BJ (cell line): ENCODE measurements around the gene HMCN2. TPM values are rescaled to one million over a fixed set of nuclear protein-coding genes. Genes with fewer than 3 reads are reported as not detected.

ENCODE experiments used
- CTCF ChIA-PET: fragments of 350-600 bp; formaldehyde crosslinking; extraction: SDS; loops from one replicate; lab custom pipeline; 2021; ENCODE audit warnings: antibody characterized with exemption, inconsistent platforms; lab: Yijun Ruan, JAX
- POLR2A ChIA-PET: fragments of 300-600 bp; sonication (Branson Sonifier 250); formaldehyde crosslinking; extraction: SDS; loops from one replicate; lab custom pipeline; 2021; ENCODE audit warnings: antibody characterized with exemption; lab: Charles Lee
- DNase-seq: peaks from one replicate; pipeline ENCODE4 v3.0.0-alpha.2; 2011; ENCODE audit warnings: low read depth
- H3K27me3 ChIP-seq: 2 replicates; pipeline ENCODE4 v1.6.0; 2011; ENCODE audit warnings: low read length; ENCODE audit not compliant: control insufficient read depth, insufficient read depth
- H3K36me3 ChIP-seq: 2 replicates; pipeline ENCODE4 v1.5.1; 2011; ENCODE audit warnings: low read length; ENCODE audit not compliant: control insufficient read depth, insufficient read depth
- H3K4me3 ChIP-seq: 2 replicates; pipeline ENCODE4 v1.5.1; 2011; ENCODE audit warnings: low read depth, mild to moderate bottlenecking, control low read depth, low read length
- polyA plus RNA-seq: library from polyadenylated mRNA; depleted of rRNA; stranded (reverse); fragments of >200 nt; gene quantifications from 2 replicates; pipeline ENCODE4 v1.2.3, GENCODE V29; 2011
- TF ChIP-seq, protein P1 (sequence below): IDR thresholded peaks from 2 replicates; pipeline ENCODE4 v1.5.1; 2011; ENCODE audit warnings: low read depth, mild to moderate bottlenecking, control low read depth, inconsistent platforms, low read length, moderate library complexity; ENCODE audit not compliant: insufficient read depth

The HMCN2 gene
- polyA plus RNA-seq, 1 experiment, result not detected

DNA sequence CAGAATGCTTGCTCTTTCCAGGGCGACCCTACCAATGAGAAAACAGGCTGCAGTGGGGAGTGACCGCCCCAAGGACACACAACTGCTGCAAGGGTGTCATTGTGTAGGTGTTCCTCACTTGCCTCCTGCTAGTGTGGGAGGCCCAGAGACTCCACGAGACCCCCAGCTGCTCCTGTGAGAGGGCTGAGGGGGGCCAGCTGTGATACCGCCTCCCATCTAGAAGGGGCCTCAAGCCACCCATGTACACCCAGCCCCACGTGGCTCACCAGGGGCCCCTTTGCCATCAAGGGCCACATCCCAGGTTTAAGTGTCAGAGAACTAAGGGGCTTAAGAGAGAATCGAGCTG lies 177.9 kb downstream of the HMCN2 start:
- TF ChIP-seq, protein P1, sequence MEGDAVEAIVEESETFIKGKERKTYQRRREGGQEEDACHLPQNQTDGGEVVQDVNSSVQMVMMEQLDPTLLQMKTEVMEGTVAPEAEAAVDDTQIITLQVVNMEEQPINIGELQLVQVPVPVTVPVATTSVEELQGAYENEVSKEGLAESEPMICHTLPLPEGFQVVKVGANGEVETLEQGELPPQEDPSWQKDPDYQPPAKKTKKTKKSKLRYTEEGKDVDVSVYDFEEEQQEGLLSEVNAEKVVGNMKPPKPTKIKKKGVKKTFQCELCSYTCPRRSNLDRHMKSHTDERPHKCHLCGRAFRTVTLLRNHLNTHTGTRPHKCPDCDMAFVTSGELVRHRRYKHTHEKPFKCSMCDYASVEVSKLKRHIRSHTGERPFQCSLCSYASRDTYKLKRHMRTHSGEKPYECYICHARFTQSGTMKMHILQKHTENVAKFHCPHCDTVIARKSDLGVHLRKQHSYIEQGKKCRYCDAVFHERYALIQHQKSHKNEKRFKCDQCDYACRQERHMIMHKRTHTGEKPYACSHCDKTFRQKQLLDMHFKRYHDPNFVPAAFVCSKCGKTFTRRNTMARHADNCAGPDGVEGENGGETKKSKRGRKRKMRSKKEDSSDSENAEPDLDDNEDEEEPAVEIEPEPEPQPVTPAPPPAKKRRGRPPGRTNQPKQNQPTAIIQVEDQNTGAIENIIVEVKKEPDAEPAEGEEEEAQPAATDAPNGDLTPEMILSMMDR, result no peak
- POLR2A ChIA-PET, result no interaction called here
- no peak overlapping the region for H3K4me3 ChIP-seq
- H3K27me3 ChIP-seq, result no peaks in the 10 kb centered on the region; the same call in 1 of the 2 replicates
- no peaks in the 10 kb centered on the region; the same call in 1 of the 2 replicates for H3K36me3 ChIP-seq
- CTCF ChIA-PET, result no interaction called here
- no peak for DNase-seq

DNA sequence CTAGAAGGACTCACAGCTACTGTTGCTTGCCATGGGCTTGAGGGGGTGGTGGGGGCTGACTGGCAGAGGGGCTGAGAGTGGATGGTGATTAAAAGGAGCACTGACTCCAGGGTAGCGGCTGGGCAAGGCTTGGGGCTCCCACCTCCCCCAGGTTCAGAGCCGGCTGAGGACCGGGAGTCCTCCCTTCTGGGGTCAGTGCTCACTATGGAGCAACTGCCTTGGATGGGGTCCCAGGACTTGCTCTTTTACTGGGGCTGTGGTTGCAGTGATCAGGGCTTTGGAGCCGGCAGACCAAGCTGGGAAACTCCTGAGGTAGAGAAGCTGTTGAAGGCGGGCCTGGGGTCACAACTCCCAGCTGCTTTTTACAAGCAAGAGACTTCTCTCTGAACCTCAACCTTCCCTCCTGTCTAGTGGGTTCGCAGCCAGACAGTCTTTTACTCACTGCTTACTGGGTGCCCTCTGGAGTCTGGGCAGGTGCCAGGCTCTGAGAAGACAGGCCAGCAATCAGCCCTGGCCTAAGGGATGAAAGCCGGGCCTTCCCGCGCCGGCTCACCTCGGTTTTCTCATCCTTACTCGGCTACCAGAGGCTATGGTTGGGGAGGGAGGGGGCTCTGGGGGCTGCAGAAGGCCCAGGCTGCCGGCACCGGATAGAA lies 178.4 kb downstream of the HMCN2 start:
- Histone ChIP-seq H3K27me3 (no peaks in the 10 kb centered on the region; the same call in 1 of the 2 replicates), H3K4me3 (no peak overlapping the region), H3K36me3 (no peaks in the 10 kb centered on the region; the same call in 1 of the 2 replicates)
- ChIA-PET POLR2A (no interaction called here), CTCF (no interaction called here)
- TF ChIP-seq, protein P1, result no peak
- no peak for DNase-seq

DNA sequence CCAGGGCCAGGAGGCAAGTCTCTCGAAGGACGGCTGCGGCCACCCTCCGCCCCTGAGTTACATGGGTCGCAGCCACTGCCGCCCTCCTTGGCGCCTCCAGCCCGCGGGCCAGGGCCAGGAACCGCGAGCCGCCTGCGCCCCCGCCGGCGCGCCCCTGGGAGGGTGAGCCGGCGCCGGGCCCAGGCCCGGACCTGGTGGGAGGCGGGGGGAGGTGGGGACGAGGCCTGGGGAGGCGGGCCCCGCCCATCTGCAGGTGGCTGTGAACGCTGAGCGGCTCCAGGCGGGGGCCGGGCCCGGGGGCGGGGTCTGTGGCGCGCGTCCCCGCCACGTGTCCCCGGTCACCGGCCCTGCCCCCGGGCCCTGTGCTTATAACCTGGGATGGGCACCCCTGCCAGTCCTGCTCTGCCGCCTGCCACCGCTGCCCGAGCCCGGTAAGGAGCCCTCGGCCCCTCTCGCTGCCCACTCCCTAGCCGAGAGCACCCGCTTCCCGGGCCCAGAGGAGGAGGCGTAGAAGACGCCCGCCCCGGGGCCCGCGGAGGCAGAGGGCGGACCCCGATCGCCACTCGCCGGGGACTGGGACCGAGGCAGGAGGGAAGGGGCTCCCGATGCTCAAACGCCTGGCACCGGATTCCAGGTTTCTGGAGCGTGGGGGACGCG lies 179.1 kb downstream of the HMCN2 start, which contains the start of gene ASS1:
Gene ASS1, plus strand, starts transcription at position 397 of the 657 bp plus-strand sequence. CDS start 7,268 bp downstream, outside the sequence.
- Histone ChIP-seq H3K27me3 (no peaks in the 10 kb centered on the region; the same call in 1 of the 2 replicates), H3K36me3 (no peaks in the 10 kb centered on the region; the same call in 1 of the 2 replicates), H3K4me3 (peak within 1 kb of the TSS; percentile 82)
- TF ChIP-seq, protein P1, result no peak
- DNase-seq, result no peak
- CTCF ChIA-PET, result no interaction called here
- POLR2A ChIA-PET, result no interaction called here

DNA sequence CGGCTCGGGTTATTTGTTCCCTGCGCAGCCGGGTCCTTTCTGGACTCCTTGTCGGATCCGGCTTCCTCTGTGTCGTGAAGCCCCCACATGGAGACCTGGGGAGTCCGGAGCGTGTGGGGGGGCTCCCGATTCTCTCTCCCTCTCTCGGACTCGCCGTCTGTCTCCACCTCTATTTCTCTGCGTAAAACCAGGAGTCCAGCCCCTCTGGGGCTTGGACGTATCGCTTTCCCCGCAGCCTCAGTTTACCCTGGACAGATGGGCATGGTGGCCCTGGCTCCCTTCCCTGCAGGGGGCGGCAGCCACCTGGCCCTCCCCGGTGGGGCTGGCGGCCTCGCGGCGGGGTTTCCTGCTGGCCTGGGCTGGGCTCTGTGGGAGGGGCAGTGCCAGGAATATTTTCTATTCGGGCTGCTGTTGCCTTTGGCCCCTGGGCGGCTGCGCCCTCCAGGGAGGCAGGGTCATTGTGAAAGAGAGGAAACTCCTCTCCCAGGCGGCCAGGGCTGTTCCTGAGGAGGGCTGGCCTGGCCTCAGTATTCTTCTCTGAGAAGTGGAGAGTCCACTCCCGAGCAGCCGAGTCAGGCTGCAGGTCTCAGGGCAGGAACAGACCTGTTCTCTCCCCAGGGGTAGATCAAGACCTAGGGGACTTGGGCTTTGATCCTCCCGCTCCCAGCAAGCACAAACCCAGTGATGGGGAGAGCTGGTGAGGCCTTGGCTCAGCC lies 179.9 kb downstream of the HMCN2 start:
- POLR2A ChIA-PET, result no interaction called here
- Histone ChIP-seq H3K36me3 (peaks cover 1% of the 10 kb centered on the region; the same call in 1 of the 2 replicates), H3K4me3 (peak overlapping the region; percentile 82), H3K27me3 (no peaks in the 10 kb centered on the region; the same call in 1 of the 2 replicates)
- CTCF ChIA-PET, result no interaction called here
- TF ChIP-seq, protein P1, result no peak
- no peak for DNase-seq
